GM21367 (cell line): ENCODE results near the gene PNPLA2.
A peak's percentile ranks its signal among the peaks of the same experiment; 100 is the strongest.

Source experiments
- ATAC-seq: cut with Tn5 transposase; IDR thresholded peaks from one replicate; pipeline ENCODE4 v1.9.1; 2021; ENCODE audit not compliant: unreplicated experiment

The PNPLA2 gene

GRCh38 chr11:797296-798092 is 21.2 kb upstream of the PNPLA2 start:
- ATAC-seq, result peak; percentile 26

- peak; percentile 43 for ATAC-seq
Measured at GRCh38 chr11:798093-798713, 20.5 kb upstream of the PNPLA2 start, which contains the start of gene SLC25A22. Gene SLC25A22, minus strand, starts transcription at chr11:798281. Its CDS starts 3,275 bp downstream, at chr11:795006.

GRCh38 chr11:799641-800316 is 18.9 kb upstream of the PNPLA2 start:
- no peak for ATAC-seq

GRCh38 chr11:800473-800872 is 18.2 kb upstream of the PNPLA2 start:
- no peak for ATAC-seq

- no peak for ATAC-seq
Measured at GRCh38 chr11:801097-801780, 17.5 kb upstream of the PNPLA2 start.

GRCh38 chr11:802018-802617 is 16.6 kb upstream of the PNPLA2 start:
- no peak for ATAC-seq

- no peak for ATAC-seq
Measured at GRCh38 chr11:802693-803466, 15.8 kb upstream of the PNPLA2 start.

- ATAC-seq, result no peak
Measured at GRCh38 chr11:803467-803742, 15.3 kb upstream of the PNPLA2 start.

GRCh38 chr11:803770-804598 is 14.7 kb upstream of the PNPLA2 start:
- no peak for ATAC-seq

GRCh38 chr11:804599-804964 is 14.1 kb upstream of the PNPLA2 start:
- no peak for ATAC-seq

- ATAC-seq, result no peak
Measured at GRCh38 chr11:808427-809286, 10.1 kb upstream of the PNPLA2 start.

- peak; percentile 55 for ATAC-seq
Measured at GRCh38 chr11:809287-810039, 9.3 kb upstream of the PNPLA2 start, which contains the start of gene RPLP2. Gene RPLP2, plus strand, starts transcription at chr11:809967. Its CDS starts 268 bp downstream, at chr11:810235.

- ATAC-seq, result no peak
Measured at GRCh38 chr11:810040-810567, 8.6 kb upstream of the PNPLA2 start.

GRCh38 chr11:811446-812245 is 7.1 kb upstream of the PNPLA2 start:
- no peak for ATAC-seq

- ATAC-seq, result no peak
Measured at GRCh38 chr11:812390-812789, 6.3 kb upstream of the PNPLA2 start.

GRCh38 chr11:813072-813455 is 5.7 kb upstream of the PNPLA2 start:
- ATAC-seq, result no peak
